HK-2 (cell line): ENCODE measurements around the gene UGT8.
A peak's percentile ranks its signal among the peaks of the same experiment; 100 is the strongest.
"Not testable (repeated sequence)": the region's sequence is repeated elsewhere in the genome, so short reads cannot be mapped to it uniquely, and the experiment has no call there.

ENCODE experiments used
- DNase-seq: peaks from one replicate; pipeline ENCODE4 v3.0.0-alpha.2; 2018; ENCODE audit not compliant: unreplicated experiment

The UGT8 gene, protein sequence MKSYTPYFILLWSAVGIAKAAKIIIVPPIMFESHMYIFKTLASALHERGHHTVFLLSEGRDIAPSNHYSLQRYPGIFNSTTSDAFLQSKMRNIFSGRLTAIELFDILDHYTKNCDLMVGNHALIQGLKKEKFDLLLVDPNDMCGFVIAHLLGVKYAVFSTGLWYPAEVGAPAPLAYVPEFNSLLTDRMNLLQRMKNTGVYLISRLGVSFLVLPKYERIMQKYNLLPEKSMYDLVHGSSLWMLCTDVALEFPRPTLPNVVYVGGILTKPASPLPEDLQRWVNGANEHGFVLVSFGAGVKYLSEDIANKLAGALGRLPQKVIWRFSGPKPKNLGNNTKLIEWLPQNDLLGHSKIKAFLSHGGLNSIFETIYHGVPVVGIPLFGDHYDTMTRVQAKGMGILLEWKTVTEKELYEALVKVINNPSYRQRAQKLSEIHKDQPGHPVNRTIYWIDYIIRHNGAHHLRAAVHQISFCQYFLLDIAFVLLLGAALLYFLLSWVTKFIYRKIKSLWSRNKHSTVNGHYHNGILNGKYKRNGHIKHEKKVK

DNA sequence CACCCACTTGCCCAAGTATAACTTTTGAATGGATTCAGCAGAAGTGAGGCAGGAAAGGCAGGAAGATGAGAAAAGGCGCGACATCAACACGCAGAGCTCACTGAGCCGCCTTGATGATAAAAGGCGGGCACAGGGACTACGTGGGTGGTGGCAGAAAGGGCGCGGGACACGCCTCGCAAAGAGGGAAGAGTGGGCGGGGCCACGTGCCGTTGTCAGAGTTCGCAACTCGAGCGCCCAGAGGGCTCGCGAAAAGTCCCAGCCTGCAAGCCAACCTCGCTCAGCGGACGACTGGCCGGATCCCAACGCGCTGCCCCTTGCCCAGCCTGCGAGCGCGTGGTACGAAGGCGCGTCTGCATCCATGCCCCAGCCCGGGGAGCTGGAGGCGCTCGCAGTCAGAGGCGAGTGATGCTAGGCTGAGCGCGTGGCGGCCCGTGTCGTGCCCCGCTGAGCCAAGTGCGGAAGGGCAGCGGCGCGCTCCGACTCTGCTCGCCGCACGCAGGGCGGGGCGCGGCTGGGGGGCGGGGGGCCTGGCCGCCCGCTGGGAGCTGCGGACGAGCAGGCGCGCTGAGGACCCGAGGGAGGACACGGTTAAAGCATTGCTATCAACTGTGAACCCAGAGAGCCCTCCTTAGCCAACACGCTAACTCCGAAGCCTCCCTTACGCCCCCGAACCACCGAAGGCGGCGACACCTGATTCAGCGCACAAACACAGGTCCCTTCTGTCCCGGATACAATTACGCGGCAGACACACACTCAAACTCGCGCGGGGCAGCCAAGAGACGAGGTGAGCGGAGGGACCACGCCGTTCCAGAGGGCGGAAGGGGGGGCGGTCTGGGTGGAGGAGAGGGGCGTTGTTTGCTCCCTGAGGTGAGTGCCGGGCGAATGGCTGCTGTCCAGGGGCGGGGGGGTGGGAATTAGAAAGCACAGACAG is at the start of gene UGT8:
Gene UGT8, plus strand, starts transcription at position 617 of the 931 bp plus-strand sequence. CDS start 24,074 bp downstream, outside the sequence.
- DNase-seq = peak; percentile 83

- DNase-seq = no peak
Measured at GRCh38 chr4:114549638-114550037, 49.0 kb upstream of the UGT8 start.

DNA sequence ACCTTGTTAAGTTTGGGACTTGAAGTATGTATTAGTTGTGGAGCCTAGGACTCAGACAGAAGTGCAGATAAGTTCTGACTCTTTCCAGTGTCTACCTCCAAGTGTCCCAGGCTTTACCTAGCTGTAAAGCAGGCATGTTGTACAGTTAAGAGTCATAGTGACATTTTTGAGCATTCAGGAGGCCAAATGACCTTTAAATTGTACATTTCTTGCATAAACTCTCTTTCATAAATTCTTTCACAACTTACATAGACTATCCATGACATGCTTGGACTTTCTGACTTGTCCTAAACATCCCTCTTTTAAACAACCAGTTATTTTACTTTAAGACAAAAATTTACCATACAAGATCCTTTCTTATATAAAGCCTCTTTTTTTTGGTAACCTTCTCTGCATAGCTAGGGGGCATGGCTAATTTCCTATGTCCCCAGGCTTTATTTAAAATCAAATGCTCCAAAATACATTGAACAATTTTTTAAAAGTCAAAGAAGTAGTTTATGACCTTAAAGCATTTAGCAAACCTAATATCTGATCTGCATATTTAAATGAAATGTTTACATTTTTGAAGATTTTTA is 40.1 kb upstream of the UGT8 start:
- peak; percentile 0 for DNase-seq

- DNase-seq = no peak
Measured at GRCh38 chr4:114561590-114561989, 37.0 kb upstream of the UGT8 start.

DNA sequence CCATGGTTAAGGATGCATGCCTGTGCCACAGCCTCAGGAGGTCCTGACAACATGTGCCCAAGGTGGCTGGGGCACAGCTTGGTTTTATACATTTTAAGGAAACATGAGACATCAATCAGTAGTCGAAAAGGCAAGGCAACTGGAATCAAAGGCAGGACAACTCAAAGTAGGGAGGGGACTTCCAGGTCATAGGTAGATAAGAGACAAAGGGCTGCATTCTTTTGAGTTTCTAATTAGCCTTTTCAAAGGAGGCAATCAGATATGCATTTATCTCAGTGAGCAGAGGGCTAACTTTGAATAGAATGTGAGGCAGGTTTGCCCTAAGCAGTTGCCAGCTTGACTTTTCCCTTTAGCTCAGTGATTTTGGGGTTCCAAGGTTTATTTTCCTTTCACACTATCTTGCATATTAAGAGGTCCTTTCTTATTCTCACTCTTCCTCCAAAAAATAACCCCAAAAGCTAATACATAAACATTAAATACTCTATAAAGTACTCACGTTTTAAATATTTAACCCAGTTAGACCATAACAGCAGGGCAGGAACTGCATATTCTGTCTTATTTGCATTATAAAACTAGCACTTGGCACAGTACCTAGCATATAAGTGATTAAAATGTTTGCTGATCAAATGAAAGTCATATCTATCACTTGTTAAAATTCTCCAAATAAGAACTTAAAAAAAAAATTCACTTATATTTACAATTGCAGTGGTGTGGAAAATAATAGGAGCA is 36.3 kb upstream of the UGT8 start:
- DNase-seq = no peak

DNA sequence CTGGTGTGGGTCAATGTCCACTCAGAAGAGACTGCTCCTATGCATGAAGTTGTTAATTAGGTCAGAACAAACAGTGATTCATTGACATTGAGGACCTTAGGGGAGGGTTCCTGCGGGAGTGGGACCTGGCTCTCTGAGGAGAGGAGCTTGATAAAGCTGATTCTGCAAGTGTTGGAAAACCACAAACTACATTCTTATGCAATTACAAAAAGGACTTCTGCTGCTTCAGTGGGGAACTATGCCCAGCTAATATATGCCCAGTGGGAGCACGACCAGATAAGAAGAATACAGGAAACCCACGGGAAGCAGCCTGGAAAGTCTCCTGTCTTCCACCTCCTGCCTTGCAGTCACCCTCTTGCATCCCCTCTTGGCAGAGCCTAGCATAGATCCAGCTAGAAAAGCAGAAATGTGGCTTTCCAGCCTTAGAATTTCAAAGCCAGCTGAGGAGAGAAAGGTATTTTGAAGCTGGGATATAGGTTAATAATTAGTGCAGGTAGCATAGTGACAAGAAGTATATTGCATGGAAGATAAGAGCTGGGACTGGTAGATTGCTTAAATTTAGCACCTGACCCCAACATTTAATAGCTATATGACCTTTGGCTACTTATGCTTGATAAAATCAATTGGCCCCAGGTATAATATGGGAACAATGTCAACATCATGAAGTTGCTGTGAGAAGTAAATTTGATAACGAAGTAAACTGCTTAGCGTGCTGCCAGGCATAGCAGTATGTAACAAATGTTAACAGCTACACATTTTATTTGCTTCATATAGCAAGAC is 34.9 kb upstream of the UGT8 start:
- peak; percentile 58 for DNase-seq

DNA sequence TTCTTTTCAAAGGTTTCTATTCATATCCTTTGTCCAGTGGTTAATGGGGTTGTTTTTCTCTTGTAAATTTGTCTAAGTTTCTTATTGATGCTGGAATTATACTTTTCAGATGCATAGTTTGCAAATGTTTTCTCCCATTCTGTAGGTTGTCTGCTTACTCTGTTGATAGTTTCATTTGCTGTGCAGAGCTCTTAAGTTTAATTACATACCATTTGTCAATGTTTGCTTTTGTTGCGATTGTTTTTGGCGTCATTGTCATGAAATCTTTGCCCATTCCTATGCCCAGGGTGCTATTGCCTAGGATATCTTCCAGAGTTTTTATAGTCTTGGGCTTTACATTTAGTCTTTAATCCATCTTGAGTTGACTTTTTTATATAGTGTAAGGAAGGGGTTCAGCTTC is 21.2 kb upstream of the UGT8 start:
- no peak for DNase-seq

GRCh38 chr4:114582621-114583020 is 16.0 kb upstream of the UGT8 start:
- DNase-seq = no peak

GRCh38 chr4:114588305-114588704 is 10.3 kb upstream of the UGT8 start:
- no peak for DNase-seq

GRCh38 chr4:114590360-114590759 is 8.2 kb upstream of the UGT8 start:
- DNase-seq = not testable (repeated sequence)

- no peak for DNase-seq
Measured at GRCh38 chr4:114593526-114593925, 5.1 kb upstream of the UGT8 start.

DNA sequence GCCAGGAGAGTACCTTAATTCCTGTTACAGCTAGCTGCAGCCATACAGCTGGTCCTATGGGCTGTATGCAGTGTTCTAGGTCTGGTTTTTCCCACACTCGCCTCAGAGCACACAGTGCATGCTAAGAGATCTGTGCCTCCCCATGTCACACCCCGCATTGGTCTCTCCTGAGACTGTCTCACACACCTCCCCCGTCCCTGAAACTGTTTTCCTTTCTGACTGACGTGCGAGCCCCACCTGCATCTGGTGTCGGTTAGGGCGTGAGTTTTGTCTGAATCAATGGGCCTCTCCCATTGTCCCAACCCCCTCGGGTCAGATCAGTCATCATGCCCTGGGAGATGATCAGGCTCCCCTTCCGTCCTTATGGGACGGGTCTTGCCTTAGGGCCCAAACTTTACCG is 3.4 kb upstream of the UGT8 start:
- DNase-seq = no peak

GRCh38 chr4:114595921-114596320 is 2.7 kb upstream of the UGT8 start:
- no peak for DNase-seq

DNA sequence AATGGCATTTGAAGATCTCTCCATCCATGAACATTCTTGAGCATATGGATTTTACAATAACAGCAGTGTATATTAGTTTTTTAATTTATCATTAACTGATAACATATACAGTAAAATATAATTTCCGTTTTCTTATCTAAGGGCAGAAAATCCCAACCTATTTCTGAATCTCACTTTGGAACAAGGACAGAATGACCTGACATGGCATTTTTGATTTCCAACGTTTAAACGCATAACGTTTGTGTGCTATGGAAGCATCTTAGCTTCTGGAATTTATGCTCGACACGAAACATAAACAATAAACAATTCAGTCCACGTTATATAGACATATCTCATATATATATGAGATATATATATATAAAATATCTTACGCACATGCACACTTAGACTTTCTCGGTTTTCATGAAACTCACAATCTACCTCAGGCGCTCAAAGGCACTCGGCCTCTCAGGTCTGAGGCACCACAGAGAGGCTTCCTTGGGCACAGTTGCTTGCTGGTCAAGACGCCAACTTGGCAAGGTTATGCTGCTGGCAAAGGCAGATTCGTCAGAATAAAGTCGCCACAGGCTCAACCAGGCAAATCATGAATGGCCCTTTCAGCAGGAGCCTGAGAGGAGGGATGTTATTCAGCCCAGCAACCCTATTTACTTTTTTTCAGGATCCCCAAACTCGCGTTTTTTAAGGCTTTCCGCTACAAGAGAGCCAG is 1.0 kb upstream of the UGT8 start:
- DNase-seq = no peak

GRCh38 chr4:114599231-114599902 is 760 bp downstream of the UGT8 start:
- DNase-seq = peak; percentile 58

DNA sequence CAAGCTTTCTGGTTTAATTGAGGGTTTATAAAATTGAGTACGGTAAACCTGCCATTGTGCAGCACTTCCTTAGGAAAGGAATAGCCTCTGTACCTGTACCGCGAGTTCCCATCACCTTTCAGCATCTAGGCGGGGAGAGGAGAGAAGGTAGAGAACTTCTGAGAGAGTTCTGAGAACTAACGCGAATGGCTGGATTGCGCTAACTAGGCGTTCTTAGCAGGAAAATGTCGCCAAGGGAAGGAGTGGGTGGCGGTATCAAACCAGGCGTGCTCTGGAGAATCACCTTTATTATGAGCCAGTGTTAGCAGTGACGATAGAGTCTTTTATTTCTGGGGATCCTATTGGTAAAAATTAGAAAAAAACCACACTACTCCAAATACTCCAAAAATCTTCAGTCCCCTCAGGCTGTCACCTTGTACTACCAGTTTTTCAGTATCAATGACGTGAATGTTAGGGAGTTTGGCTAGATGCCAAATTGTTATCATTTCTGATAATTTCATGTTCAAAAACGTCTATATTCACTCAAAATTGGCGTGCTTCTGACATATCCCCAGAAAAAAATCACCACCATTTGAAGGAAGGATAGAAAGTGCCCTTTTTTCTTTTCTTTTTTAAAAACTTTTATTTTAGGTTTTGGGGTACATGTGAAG is 1.4 kb downstream of the UGT8 start:
- no peak for DNase-seq

DNA sequence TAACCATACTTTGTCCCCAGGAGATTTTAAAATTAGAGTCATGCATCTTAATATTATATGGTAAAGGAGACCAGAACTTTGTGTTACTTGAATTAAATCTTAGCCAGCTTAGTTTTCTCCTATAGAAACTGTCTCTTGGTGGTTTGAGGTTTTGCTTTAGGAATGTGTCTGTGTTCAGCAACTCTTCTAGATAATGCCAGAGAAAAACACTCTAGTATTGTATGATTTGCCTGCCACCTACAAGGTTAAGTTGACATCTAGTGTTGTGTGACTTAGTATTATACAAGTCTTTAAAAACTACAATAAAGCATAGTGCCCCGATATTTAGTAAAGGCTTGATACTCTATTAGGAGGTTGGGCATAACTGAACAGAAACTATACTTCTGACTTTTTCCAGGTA is 2.1 kb downstream of the UGT8 start:
- DNase-seq = no peak

DNA sequence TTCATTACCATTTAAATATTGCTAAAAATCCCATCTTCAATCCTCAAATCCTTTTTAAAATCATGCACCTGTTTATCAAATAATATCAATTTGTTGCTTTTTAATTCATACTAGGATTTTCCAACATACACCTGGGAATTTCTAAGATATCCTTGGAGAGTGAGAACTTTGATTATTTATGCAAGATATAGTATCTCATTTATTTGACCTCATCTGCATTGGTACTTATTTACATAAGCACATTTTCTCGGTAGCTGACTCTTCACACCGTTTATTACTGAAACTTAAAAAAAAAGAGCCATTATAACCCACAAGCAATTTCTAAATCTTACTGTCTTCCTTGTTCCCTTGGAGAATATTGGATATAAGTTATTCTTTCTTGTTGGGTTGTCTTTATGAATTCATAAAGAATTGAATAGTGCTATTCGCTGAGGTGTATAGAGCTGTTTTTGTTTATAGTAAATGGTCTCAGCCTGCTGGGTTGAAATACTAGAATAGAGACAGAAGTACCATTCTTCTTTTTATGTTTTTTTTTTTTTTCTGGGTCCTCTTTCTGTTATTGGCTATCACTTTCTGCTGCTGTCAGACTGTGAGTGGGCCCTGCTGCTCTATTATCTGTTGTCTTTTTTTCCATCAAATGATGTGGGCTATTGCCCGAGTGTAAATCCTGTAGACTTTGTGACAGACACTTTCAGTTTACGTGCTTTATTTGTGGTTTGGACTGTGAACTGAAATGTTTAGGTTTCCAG is 2.9 kb downstream of the UGT8 start:
- no peak for DNase-seq
